ENCODE results near the gene POGZ. TPM values are rescaled to one million over a fixed set of nuclear protein-coding genes. Genes with fewer than 3 reads are reported as not detected.

The POGZ gene
- total RNA-seq, 6 experiments from 2014 or later = 34.9 to 40.3 (median 37.9) TPM

DNA sequence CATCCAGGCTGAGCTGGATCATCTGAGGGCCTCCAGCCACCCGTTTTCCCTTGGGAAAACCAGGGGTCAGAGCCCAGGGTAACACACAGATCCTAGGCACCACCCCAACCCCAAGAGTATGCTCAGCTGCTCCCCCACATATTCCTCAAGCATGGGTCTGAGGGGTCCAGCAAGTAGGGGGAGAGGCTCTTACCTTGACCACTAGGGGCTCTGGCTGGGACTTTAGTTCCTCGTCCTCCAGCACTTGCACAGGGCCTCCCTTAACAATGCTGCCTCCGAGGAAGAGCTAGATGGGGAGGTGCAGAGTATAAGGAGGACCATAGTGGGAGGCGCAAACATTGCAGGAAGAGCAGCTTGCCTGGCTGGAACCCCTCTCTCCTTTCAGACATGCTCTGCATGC, 94.3 kb downstream of the POGZ start:
- TF ChIP-seq, protein P1, sequence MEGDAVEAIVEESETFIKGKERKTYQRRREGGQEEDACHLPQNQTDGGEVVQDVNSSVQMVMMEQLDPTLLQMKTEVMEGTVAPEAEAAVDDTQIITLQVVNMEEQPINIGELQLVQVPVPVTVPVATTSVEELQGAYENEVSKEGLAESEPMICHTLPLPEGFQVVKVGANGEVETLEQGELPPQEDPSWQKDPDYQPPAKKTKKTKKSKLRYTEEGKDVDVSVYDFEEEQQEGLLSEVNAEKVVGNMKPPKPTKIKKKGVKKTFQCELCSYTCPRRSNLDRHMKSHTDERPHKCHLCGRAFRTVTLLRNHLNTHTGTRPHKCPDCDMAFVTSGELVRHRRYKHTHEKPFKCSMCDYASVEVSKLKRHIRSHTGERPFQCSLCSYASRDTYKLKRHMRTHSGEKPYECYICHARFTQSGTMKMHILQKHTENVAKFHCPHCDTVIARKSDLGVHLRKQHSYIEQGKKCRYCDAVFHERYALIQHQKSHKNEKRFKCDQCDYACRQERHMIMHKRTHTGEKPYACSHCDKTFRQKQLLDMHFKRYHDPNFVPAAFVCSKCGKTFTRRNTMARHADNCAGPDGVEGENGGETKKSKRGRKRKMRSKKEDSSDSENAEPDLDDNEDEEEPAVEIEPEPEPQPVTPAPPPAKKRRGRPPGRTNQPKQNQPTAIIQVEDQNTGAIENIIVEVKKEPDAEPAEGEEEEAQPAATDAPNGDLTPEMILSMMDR (IDR thresholded peaks at IDR 0.05) = peak; percentile 27; the same call in 1 of the 2 replicates
- Mint-ChIP-seq H3K27me3 (ENCODE audit: insufficient read depth) (peaks cover 6% of the 10 kb centered on the region; the same call in 1 of the 2 replicates), H3K9me3 (peaks cover 32% of the 10 kb centered on the region), H3K4me1 (ENCODE audit: low read depth) (0 out of 2 replicates have a peak, but pooled peaks cover 5% of the 10 kb centered on the region), H3K27ac (no peak overlapping the region), H3K4me3 (no peak overlapping the region), H3K36me3 (ENCODE audit: low read depth) (peaks cover 32% of the 10 kb centered on the region)
- no peak for DNase-seq

DNA sequence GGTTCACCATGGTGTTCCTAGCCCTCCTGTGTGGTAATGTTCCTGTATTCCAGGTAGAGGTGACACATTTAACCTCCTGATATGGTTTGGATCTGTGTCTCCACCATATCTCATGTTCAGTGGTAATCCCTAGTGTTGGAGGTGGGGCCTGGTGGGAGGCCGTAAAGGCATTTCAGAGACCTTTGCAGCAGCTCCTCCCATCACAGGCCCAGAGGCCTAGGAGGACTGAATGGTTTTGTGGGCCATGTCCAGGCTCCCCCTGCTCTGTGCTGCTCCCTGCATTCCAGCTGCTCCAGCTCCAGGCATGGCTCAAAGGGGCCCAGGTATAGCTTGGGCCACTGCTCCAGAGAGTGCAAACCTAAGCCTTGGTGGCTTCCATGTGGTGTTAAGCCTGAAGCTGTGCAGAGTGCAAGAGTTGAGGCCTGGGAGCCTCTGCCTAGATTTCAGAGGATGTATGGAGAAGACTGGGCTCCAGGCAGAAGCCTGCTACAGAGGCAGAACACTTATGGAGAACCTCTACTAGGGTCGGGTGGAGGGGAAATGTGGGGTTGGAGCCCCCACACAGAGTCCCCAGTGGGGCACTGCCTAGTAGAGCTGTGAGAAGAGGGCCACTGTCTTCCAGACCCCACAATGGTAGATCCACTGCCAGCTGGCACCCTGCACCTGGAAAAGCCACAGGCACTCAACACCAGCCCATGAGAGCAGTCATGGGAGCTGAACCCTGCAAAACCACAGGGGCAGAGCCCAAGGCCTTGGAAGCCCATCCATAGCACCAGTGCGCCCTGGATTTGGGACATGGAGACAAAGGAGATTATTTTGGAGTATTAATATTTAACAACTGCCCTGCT, 96.8 kb downstream of the POGZ start:
- no peak for DNase-seq
- TF ChIP-seq, protein P1 (IDR thresholded peaks at IDR 0.05) = no peak
- Mint-ChIP-seq H3K4me3 (no peak overlapping the region), H3K27ac (no peak overlapping the region), H3K9me3 (peaks cover 32% of the 10 kb centered on the region), H3K36me3 (ENCODE audit: low read depth) (peaks cover 32% of the 10 kb centered on the region), H3K4me1 (ENCODE audit: low read depth) (no peaks in the 10 kb centered on the region), H3K27me3 (ENCODE audit: insufficient read depth) (peaks cover 6% of the 10 kb centered on the region; the same call in 1 of the 2 replicates)

DNA sequence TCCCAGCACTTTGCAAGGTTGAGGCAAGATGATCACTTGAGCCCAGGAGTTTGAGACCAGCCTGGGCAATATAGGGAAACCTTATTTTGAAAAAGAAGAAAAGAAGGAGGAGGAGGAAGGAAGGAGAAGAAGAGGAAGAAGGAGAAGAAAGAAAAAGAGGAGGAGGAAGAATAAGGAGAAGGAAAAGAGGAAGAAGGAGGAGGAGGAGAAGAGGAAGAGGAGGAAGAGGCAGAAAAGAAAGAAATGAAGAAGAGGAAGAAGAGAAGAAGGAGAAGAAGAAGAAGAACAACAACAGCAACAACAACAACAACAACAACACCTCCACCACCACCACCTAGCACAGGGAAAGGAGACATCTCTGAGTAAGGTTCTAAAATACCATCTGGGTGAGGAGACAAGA, 97.4 kb downstream of the POGZ start:
- DNase-seq = no peak
- TF ChIP-seq, protein P1 (IDR thresholded peaks at IDR 0.05) = no peak
- Mint-ChIP-seq H3K36me3 (ENCODE audit: low read depth) (peaks cover 32% of the 10 kb centered on the region), H3K27ac (no peak overlapping the region), H3K27me3 (ENCODE audit: insufficient read depth) (peaks cover 6% of the 10 kb centered on the region; the same call in 1 of the 2 replicates), H3K4me3 (no peak overlapping the region), H3K9me3 (peaks cover 32% of the 10 kb centered on the region), H3K4me1 (ENCODE audit: low read depth) (no peaks in the 10 kb centered on the region)

DNA sequence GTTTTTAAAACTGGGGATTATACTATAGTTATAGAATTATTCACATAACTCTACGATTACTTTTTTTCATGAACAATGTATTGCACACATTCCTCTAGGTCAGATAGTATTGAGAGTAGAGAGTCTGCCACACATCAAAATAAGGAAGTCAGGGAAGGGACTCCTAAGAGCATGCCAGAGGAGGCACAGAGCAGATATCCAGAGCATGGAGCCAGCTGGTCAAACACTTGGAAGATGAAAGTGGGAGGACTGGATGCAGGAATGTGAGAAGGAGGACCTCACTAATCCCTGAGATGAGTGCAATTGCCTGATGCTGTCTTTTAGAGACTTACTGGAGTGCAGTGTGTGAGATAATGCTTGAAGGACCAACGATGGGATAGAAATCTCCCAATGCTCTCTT, 102.6 kb downstream of the POGZ start:
- Mint-ChIP-seq H3K4me3 (no peak overlapping the region), H3K36me3 (ENCODE audit: low read depth) (peaks cover 11% of the 10 kb centered on the region), H3K9me3 (peaks cover 15% of the 10 kb centered on the region), H3K4me1 (ENCODE audit: low read depth) (no peaks in the 10 kb centered on the region), H3K27ac (no peak overlapping the region), H3K27me3 (ENCODE audit: insufficient read depth) (peaks cover 4% of the 10 kb centered on the region)
- TF ChIP-seq, protein P1 (IDR thresholded peaks at IDR 0.05) = no peak
- no peak for DNase-seq

Other genes starting within 250 kb of the POGZ start
- gene PSMD4, start 204.8 kb downstream of the POGZ start, total RNA-seq (2021; fragmentation: NEBNext Ultra II Directional; extraction: Animal tissue kit (Norgen Biotek cat#: 25700)) = 100 to 1,000 TPM; 194 to 228 (median 217) TPM
- gene ZNF687, start 177.2 kb downstream of the POGZ start, total RNA-seq (2021; fragmentation: NEBNext Ultra II Directional; extraction: Animal tissue kit (Norgen Biotek cat#: 25700)) = 10 to 100 TPM; 14.6 to 18.3 (median 15.9) TPM
- gene PI4KB, start 132.1 kb downstream of the POGZ start, total RNA-seq (2021; fragmentation: NEBNext Ultra II Directional; extraction: Animal tissue kit (Norgen Biotek cat#: 25700)) = 10 to 100 TPM; 63.6 to 73.0 (median 70.0) TPM
- gene RFX5, start 112.2 kb downstream of the POGZ start, total RNA-seq (2021; fragmentation: NEBNext Ultra II Directional; extraction: Animal tissue kit (Norgen Biotek cat#: 25700)) = 10 to 100 TPM; 32.1 to 39.0 (median 35.7) TPM
- gene SELENBP1, start 86.8 kb downstream of the POGZ start, total RNA-seq (2021; fragmentation: NEBNext Ultra II Directional; extraction: Animal tissue kit (Norgen Biotek cat#: 25700)) = 10 to 100 TPM; 11.2 to 15.6 (median 14.6) TPM
- gene PSMB4, start 59.9 kb downstream of the POGZ start, total RNA-seq (2021; fragmentation: NEBNext Ultra II Directional; extraction: Animal tissue kit (Norgen Biotek cat#: 25700)) = 100 to 1,000 TPM; 342 to 409 (median 371) TPM
- under 1 TPM; 0.17 to 0.28 (median 0.21) TPM for gene CGN, start 51.9 kb upstream of the POGZ start, total RNA-seq (2021; fragmentation: NEBNext Ultra II Directional; extraction: Animal tissue kit (Norgen Biotek cat#: 25700))
- gene TUFT1, start 80.8 kb upstream of the POGZ start, total RNA-seq (2021; fragmentation: NEBNext Ultra II Directional; extraction: Animal tissue kit (Norgen Biotek cat#: 25700)) = 10 to 100 TPM in 2 of 6 experiments, 1 to 10 TPM in 4; 6.5 to 20.2 (median 7.3) TPM
- 10 to 100 TPM; 29.2 to 31.8 (median 31.0) TPM for gene SNX27, start 152.6 kb upstream of the POGZ start, total RNA-seq (2021; fragmentation: NEBNext Ultra II Directional; extraction: Animal tissue kit (Norgen Biotek cat#: 25700))

All from HFFc6 (cell line).